Muscle of leg (tissue), 11 donors: ENCODE measurements around the gene SEMA4C. TPM values are rescaled to one million over a fixed set of nuclear protein-coding genes. Genes with fewer than 3 reads are reported as not detected.

Source experiments
- DNase-seq: peaks from one replicate; pipeline ENCODE4 v3.0.0; 2013
- H3K27ac ChIP-seq: one replicate; pipeline ENCODE4 v1.5.1; 2013; ENCODE audit warnings: mild to moderate bottlenecking, low read length, control low read depth
- H3K27me3 ChIP-seq: one replicate; pipeline ENCODE4 v1.6.1; 2013; ENCODE audit warnings: low read length; ENCODE audit not compliant: control insufficient read depth, insufficient read depth
- H3K36me3 ChIP-seq: one replicate; pipeline ENCODE4 v1.6.1; 2013; ENCODE audit warnings: low read length; ENCODE audit not compliant: control insufficient read depth, insufficient read depth
- H3K4me1 ChIP-seq: one replicate; pipeline ENCODE4 v1.6.1; 2013; ENCODE audit warnings: low read length; ENCODE audit not compliant: control insufficient read depth, insufficient read depth
- H3K4me3 ChIP-seq: one replicate; pipeline ENCODE4 v1.5.1; 2013; ENCODE audit warnings: low read length, control low read depth
- H3K9me3 ChIP-seq: replicated peaks from 2 replicates; pipeline ENCODE4 v1.6.1; 2013; ENCODE audit warnings: low read depth, low read length; ENCODE audit not compliant: control insufficient read depth
- WGBS: methylation state at CpG from one replicate; pipeline ENCODE4 v1.1.5; 2013; ENCODE audit warnings: missing lambda C conversion rate; ENCODE audit not compliant: insufficient coverage; 5-methylcytosine and 5-hydroxymethylcytosine counted together
- polyA plus RNA-seq, 8 donors: library from polyadenylated mRNA; unstranded; fragments of 120-200 nt; gene quantifications; one replicate each; pipeline versions ENCODE4 v1.2.1 to v1.2.3, GENCODE V29; 2013; ENCODE audit warnings: inconsistent platforms in 1 of 8, low replicate concordance in 1 of 8; ENCODE audit not compliant: insufficient read length in 8 of 8, insufficient read depth in 1 of 8
- total RNA-seq: library from RNA; stranded (reverse); fragments of 120-200 nt; gene quantifications from one replicate; pipeline ENCODE4 v1.2.4, GENCODE V29; 2013

Gene SEMA4C
- total and polyA plus RNA-seq, 9 donors, result 26.3 to 39.1 (median 33.2) TPM

DNA sequence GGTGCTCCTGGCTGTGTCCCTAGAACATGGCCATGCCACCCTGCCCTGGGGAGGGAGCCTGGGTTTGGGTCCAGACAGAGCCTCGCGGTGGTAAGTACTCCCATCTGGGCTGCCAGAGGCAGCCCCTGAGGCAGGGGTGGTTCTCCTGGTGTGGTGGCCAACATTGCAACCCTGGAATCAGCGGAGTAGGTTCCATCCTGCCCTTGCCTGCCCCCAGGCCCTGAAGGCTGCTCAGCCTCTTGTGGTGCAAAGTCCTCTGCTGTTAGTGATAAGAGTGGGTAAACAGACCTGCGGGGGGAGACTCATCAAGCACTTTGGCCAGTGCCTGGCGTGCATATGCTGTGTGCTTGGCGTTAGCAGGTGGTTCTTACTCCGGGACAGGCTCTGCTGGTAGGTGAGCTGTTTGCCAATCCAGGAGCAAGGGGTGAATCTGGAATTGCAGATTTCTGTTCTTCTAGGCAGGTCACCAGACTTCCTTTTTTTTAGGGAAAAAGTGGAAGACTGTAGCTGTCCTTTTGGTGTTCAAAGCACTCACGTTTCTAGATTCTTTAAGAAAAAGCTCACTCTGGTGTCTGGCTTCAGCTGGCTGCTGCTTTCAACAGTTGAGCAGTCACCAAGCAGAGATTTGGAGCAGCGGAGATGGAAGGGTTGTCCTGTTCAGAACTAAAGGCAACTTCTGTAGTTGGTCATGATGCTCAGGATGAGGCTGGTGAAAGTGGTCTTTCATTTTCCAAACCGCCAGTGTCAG lies 50.6 kb downstream of the SEMA4C start:
- Histone ChIP-seq H3K4me1 (peaks cover 42% of the 10 kb centered on the region), H3K9me3 (no peaks in the 10 kb centered on the region), H3K27me3 (no peaks in the 10 kb centered on the region), H3K4me3 (no peak overlapping the region), H3K36me3 (peaks cover 30% of the 10 kb centered on the region), H3K27ac (no peak overlapping the region)
- no peak for DNase-seq
- 79% methylated on average over 10 of the region's 10 CpGs for WGBS

- peaks cover 22% of the 10 kb centered on the region for H3K36me3 ChIP-seq
- 76% methylated on average over 7 of the region's 8 CpGs for WGBS
- DNase-seq, result no peak
- peaks cover 35% of the 10 kb centered on the region for H3K4me1 ChIP-seq
- peak overlapping the region; percentile 42 for H3K4me3 ChIP-seq
- H3K27me3 ChIP-seq, result no peaks in the 10 kb centered on the region
- H3K27ac ChIP-seq, result no peak overlapping the region
- no peaks in the 10 kb centered on the region for H3K9me3 ChIP-seq
Measured at GRCh38 chr2:96817882-96818281, 52.0 kb downstream of the SEMA4C start.

GRCh38 chr2:96816836-96817702 lies 52.8 kb downstream of the SEMA4C start:
- Histone ChIP-seq H3K27ac (no peak overlapping the region), H3K4me1 (peaks cover 38% of the 10 kb centered on the region), H3K36me3 (peaks cover 22% of the 10 kb centered on the region), H3K4me3 (peak overlapping the region; percentile 42), H3K9me3 (no peaks in the 10 kb centered on the region), H3K27me3 (no peaks in the 10 kb centered on the region)
- WGBS, result under 1% methylated on average over 76 of the region's 89 CpGs
- DNase-seq, result peak; percentile 38

- under 1% methylated on average over 99 of the region's 103 CpGs for WGBS
- Histone ChIP-seq H3K4me1 (peaks cover 44% of the 10 kb centered on the region), H3K27me3 (no peaks in the 10 kb centered on the region), H3K4me3 (peak within 1 kb of the TSS; percentile 65), H3K27ac (peak within 1 kb of the TSS; percentile 88), H3K9me3 (no peaks in the 10 kb centered on the region), H3K36me3 (peaks cover 22% of the 10 kb centered on the region)
- peak; percentile 98 for DNase-seq
Measured at GRCh38 chr2:96816127-96816835, 53.6 kb downstream of the SEMA4C start, which contains the start of gene CNNM3. TSS of gene CNNM3 (plus strand) at chr2:96816268. CDS start at chr2:96816278, 10 bp downstream.

- DNase-seq, result peak; percentile 49
Measured at GRCh38 chr2:96815326-96816126, 54.4 kb downstream of the SEMA4C start.

DNA sequence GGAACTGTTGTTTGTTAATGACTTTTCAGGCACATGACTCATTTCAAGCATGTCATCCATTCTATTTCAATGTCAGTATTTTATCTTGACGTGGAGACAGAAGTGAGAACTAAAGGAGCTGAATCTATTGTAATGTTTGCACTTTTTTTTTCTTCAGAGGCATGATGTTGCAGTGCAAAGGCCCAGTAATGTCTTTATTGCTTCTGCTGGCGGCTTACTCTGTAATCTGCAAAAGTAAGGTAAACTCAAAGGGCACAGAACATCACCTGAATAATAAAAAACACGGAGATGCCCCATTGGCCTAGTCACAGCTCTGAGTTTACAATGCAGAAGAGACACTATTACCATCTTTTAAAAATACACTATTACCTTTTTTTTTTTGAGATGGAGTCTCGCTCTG lies 56.2 kb downstream of the SEMA4C start:
- Histone ChIP-seq H3K4me1 (peaks cover 33% of the 10 kb centered on the region), H3K36me3 (peaks cover 16% of the 10 kb centered on the region), H3K4me3 (no peak overlapping the region), H3K27ac (no peak overlapping the region), H3K27me3 (no peaks in the 10 kb centered on the region), H3K9me3 (no peaks in the 10 kb centered on the region)
- DNase-seq, result no peak
- 83% methylated on average over 3 of the region's 4 CpGs for WGBS

More at GRCh38 chr2:96815326-96816126, 54.4 kb downstream of the SEMA4C start:
- no peaks in the 10 kb centered on the region for H3K27me3 ChIP-seq
- peak overlapping the region; percentile 88 for H3K27ac ChIP-seq
- peaks cover 44% of the 10 kb centered on the region for H3K4me1 ChIP-seq
- H3K36me3 ChIP-seq, result peaks cover 21% of the 10 kb centered on the region
- peak overlapping the region; percentile 65 for H3K4me3 ChIP-seq
- under 1% methylated on average over 53 of the region's 60 CpGs for WGBS
- H3K9me3 ChIP-seq, result no peaks in the 10 kb centered on the region

GRCh38 chr2:96811917-96812316 lies 58.0 kb downstream of the SEMA4C start:
- H3K27me3 ChIP-seq, result no peaks in the 10 kb centered on the region
- no CpG with 5 or more reads among the region's 3 CpGs for WGBS
- DNase-seq, result peak; percentile 97
- H3K9me3 ChIP-seq, result no peaks in the 10 kb centered on the region
- peaks cover 18% of the 10 kb centered on the region for H3K4me1 ChIP-seq
- no peak overlapping the region for H3K4me3 ChIP-seq
- H3K36me3 ChIP-seq, result peaks cover 12% of the 10 kb centered on the region
- peak overlapping the region; percentile 80 for H3K27ac ChIP-seq

- H3K4me3 ChIP-seq, result no peak overlapping the region
- peaks cover 18% of the 10 kb centered on the region for H3K4me1 ChIP-seq
- H3K36me3 ChIP-seq, result peaks cover 12% of the 10 kb centered on the region
- no peaks in the 10 kb centered on the region for H3K27me3 ChIP-seq
- DNase-seq, result no peak
- H3K9me3 ChIP-seq, result no peaks in the 10 kb centered on the region
- peak overlapping the region; percentile 80 for H3K27ac ChIP-seq
- WGBS, result 100% methylated on average over 3 of the region's 5 CpGs
Measured at GRCh38 chr2:96810783-96811192, 59.1 kb downstream of the SEMA4C start.

GRCh38 chr2:96809951-96810782 lies 59.7 kb downstream of the SEMA4C start:
- Histone ChIP-seq H3K9me3 (no peaks in the 10 kb centered on the region), H3K27ac (no peak overlapping the region), H3K4me3 (no peak overlapping the region), H3K4me1 (peaks cover 14% of the 10 kb centered on the region), H3K36me3 (peaks cover 12% of the 10 kb centered on the region), H3K27me3 (no peaks in the 10 kb centered on the region)
- no peak for DNase-seq
- WGBS, result 78% methylated on average over 6 of the region's 12 CpGs
